NCI-H2029 (cell line): ENCODE measurements around the gene HPS4.

Experiments used
- DNase-seq: peaks from one replicate; lab custom pipeline; 2025; lab: John Stamatoyannopoulos, UW

HPS4 gene

GRCh38 chr22:26496456-26496855, 12.9 kb upstream of the HPS4 start:
- DNase-seq: no peak

DNA sequence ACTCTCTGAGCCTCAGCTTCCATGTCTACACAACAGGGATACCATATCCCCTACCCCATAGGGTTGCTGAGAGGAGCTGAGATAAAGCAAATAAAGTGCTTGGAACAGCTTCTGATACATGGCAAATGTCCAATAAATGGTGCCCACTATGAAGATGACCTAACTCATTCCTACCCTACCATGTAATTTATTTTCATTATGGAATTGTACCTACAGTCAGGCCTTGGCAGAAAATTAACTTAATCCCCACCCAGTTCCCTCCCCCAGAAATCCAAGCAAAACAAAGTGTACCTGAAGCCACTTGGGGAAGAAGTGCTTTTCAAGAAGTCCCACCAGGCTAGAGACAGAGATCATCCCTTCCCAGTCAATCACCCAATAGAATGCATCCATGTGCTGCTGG, 10.9 kb upstream of the HPS4 start:
- DNase-seq: no peak

GRCh38 chr22:26492220-26492619, 8.6 kb upstream of the HPS4 start:
- DNase-seq: no peak

DNA sequence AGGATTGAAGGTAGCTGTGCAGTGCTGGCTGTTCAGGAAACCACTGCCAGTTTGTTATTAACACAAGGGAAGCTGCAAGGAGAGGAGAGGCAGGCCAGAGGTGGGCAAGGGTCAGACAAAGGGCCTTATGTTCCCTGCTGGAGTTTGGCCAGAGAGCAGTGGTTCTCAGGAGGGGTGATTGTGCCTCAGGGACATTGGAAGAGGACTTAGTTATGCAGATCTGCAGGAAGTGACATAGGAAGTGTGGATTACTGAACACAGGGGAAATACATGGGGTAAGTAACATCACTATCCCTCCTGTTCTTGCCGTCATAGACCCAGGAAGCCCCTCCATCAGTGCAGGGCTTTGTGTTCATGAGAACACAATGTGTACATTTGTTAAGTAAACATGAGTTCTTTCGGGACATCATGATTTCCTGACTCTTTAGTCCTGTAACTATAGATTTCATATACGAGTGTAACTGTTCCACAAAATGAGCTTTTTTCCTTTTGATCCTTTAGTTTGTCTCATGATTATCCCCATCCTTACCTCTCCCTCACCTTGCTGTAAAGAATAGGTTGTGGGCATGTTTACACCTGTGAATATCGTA, 6.0 kb upstream of the HPS4 start:
- DNase-seq: no peak

DNA sequence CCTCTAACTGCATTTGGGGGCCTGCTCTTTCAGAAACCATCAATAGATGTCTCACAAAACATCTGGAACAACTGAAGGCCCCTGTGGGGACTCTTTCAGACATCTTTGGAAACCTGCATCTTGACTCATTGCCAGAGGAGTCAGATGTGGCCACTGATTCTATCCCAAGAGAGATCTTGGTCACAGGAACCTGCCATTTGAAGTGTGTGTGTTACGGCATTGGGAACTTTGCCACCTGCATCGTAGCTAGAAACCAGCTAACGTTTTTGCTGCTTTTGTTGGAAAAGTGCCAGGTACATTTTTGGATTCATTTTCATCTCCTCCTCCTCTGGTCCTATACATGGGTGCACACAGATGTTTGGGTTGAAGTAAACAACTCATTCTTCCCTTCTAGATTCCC, 4.4 kb upstream of the HPS4 start:
- no peak for DNase-seq

DNA sequence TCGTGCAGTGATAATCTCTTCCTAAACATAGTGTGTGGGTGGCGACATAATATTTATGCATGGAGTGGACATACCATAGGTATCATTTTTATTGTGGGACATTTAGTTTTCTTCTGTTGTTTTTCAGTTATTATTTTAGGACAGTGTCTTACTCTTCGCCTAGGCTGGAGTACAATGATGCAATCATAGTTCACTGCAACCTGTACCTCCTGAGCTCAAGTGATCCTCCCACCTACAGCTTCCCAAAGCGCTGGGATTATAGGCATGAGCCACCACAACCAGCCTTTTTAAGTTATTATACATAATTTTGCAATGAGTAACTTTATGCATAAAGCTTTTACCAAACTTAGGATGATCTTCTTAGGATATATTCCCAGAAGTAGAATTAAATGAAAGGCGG, 2.8 kb upstream of the HPS4 start:
- no peak for DNase-seq

DNA sequence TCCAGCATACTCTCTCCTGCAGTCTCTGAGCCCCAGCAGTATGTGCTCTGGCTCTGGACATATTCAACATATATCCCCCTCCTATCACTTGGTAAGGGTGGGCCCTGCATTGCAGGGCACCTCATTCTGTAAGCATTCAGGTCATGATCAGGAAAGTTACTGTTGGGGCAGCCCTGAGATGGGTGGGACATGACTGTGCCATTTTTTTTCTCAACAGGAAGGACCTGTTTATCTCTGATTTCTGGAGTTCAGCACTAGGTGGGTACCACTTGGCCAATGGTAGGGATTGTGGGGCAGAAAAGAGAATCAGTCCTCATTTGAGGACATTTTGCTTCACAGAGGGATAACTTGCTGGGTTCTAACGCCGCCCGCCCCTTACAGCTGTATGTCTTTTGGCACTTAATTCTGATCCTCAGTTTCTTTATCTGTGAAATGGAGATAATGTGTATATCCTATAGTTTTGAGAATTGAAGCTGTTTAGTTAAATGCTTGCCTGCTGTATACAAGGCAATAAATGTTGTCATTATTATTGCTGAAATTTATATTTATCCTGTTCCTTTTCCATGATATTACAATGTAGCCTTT, 2.3 kb upstream of the HPS4 start:
- no peak for DNase-seq

GRCh38 chr22:26485013-26485412, 1.4 kb upstream of the HPS4 start:
- DNase-seq: no peak

DNA sequence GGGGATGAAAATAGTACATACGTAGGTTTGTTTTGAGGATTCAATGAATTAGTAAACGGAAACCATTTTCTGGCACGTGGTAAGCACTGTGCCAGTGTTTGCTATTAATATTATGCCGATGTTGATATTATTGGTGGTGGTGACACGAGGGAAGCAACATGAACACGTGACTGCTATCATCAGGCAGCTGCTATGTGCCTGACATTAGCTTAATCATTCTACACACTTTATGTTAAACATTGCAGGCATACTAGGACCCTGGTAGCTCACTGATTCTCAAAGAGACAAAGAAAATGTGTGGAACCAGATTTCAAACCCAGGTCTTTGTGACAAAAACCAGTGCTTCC, 750 bp upstream of the HPS4 start:
- no peak for DNase-seq

DNA sequence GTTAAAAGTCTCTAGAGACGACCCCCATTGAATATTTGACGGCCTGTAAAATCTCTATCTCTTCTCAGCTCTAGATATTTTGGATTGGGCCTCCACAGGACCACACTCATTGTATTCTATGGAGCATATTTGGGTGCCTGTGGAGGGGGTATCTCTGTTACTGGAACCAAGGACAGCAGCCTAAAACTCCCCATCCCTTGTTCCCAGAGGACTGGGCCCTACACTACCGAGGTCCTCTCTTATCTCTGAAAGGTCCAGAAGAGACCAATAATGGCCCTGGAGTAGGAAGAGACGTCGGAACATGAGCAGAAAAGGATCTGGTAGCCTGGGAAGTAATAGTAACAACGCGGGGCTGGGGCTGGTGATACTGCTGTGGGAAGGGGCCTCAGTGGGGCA, 542 bp downstream of the HPS4 start:
- DNase-seq: no peak

- no peak for DNase-seq
Observed at GRCh38 chr22:26482161-26482560, 1.4 kb downstream of the HPS4 start.

DNA sequence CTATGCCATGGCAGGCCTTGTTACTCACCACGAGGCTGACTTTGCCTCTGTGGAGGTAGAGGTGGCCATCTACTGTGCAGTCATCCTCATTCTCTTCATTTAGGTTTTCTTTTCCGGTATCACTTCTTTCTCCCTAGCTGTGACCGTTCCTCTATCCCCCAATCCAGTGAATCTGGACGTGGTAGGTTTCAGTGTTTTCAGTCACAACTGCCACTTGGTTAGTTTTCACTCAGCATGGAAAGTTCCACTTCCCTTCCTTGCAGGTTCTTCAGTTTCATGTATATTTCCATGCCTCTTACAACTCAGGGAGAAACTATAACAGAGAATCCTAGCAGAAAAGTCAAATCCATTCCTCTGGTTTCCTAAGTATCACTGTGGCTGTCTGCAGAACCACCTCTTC, 1.9 kb downstream of the HPS4 start:
- DNase-seq: no peak

GRCh38 chr22:26481112-26481693, 2.4 kb downstream of the HPS4 start:
- no peak for DNase-seq

DNA sequence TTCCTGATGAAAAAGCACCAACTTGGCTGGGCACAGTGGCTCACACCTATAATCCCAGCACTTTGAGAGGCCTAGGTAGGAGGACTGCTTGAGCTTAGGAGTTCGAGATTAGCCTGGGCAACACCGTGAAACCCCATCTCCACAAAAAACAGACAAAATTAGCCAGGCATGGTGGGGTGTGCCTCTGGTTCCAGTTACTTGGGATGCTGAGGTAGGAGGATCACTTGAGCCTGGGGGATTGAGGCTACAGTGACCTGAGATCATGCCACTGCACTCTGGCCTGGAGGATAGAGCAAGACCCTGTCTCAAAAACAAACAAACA, 3.0 kb downstream of the HPS4 start:
- DNase-seq: no peak

DNA sequence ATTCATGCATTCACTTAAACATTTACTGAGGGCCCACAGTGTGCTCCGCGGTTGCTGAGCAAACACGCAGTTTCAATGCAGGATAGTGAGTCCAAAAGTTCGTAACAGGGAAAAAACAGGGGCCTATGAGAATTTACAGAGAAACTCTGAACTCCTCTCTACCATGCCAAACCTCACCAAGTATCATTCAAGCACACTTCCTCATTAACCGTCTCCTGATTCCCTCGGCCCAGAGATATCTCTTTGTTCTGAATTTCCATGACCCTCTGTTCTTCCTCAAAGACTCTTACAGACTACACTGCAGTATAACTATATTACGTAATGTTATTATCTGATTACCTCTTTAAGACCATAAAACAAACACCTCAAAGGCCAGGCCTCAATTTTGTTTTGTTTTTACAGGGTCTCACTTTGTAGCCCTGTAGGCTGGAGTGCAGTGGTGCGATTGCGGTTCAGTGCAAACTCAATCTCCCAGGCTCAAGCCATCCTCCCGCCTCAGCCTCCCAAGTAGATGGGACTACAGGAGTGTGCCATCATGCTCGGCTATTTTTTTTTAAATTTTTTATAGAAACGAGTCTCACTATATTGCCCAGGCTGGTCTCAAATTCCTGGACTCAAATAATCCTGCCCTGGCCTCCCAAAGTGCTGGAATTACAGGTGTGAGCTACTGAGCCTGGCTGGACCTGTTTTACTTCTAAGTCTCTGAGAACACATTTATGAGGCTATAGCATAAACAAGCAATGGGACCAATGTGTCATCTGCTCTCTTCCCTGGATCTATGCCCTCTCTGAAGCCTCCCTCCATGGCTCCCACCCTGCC, 3.6 kb downstream of the HPS4 start:
- DNase-seq: no peak

DNA sequence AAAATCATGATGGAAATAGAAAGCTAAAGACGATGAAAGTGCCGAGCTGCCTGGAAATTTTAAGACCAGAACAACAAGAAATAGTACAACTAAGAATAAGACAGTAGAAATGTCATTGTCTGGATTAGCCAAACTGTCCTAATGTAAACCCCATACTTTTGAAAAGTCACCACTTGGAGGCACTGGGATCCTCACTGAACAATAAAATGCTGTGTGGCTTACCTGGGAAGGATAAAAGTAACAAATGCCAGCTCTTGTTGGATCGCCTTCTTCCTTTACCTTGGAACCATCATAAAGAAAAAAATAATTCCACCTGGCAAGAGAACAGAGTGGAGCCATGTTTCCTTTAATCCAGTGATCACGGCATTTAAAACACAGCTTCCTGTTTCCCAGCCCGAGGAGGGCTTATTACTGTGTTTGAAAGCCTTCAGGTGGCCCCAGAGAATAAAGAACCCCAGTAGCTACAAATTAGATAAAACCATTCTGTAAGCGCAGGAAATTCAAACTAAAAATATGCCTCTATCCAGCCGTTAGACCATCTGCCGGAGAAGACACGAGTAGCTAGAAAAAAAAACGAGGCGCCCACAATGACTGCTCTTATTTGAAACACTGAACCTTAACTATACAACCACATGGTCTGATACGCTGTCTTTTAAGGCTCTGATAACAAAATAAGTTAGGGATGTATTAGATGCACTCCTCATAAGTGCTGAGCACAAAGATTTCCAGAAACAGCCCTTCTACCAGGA, 4.4 kb downstream of the HPS4 start:
- no peak for DNase-seq

GRCh38 chr22:26477341-26477731, 6.2 kb downstream of the HPS4 start:
- no peak for DNase-seq

- no peak for DNase-seq
Observed at GRCh38 chr22:26476705-26477340, 6.8 kb downstream of the HPS4 start.

DNA sequence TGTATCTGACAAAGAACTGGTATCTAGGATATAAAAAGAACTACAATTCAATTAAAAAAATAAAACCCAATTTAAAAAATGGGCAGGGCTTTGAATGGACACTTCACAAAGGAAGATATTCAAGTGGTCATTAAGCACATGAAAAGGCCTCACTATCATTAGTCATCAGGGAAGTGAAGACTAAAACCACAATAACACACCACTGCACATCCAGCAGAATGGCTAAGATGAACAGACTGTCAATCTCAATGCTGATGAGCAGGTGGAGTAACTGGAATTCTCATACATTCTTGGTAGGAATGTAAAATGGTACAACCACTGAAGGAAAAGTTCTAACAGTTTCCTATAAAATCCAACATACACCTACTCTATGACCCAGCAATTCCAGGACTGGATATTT, 8.9 kb downstream of the HPS4 start:
- DNase-seq: no peak

DNA sequence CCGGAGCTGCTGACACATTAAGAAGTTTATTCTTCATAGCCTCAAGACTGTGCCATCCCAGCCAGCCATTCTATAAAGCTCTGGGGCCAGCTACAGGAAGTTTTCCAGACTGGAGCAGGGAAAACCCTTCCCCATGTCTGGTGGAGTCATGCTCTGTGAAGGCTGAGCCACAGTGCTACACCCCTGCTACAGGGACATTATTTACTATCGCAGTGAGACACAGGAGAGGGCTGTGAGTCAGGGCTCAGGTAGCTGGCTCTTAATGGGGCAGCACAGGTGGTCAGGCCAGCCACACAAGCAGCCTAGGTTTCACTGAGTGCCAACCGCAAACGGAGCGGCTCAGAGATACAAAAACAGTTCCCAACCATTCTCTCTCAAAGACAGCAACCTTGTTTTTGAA, 12.1 kb downstream of the HPS4 start:
- no peak for DNase-seq

DNA sequence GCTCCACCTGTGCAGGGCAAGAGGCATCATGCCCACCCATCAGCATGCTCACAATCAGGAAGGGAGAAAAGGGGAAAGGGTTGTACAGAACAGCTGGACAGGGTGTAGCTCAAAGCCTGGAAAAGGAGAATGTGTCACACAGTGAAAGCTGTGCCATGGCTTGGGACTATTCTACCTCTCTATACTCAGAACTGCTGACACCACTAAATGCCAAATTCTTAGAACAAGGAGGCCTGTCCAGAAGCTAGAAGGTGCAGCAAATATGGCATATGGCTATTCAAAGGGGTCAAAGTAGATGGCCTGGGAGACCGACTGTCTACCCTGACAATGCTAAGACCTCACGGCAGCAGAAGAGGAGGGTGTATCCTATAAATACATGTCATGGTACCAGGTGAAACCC, 12.8 kb downstream of the HPS4 start:
- no peak for DNase-seq

DNA sequence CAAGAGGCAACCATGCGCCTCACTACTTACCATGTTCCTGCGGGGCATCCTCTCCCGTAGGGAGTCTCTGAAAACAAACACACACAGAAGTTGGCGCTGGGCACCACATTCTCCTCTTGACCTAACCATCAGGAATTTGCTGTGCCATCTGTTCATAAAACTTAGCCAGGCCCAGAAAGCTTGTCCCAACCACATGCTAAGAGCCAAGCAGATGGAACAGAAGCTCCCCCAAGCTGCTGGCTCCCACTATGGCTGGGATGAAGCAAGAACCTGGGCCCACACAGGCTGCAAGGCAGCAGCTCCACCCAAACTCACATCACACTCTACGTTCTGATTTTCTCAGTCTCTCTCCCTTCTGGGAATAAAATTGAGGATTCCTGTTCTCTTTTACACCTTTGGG, 17.4 kb downstream of the HPS4 start:
- DNase-seq: no peak
